Measurements from ENCODE around the gene ATP7A. TPM values are rescaled to one million over a fixed set of nuclear protein-coding genes. Genes with fewer than 3 reads are reported as not detected.

The ATP7A gene
- polyA plus RNA-seq, 1 of the 3 experiments (the other 2 are of a cell fraction): 1.7 TPM

GRCh38 chrX:77949840-77950239, 39.3 kb downstream of the ATP7A start (continued):
- no peak for TF ChIP-seq ELF1 (IDR thresholded peaks at IDR 0.05)
- TF ChIP-seq RCOR1 (IDR thresholded peaks at IDR 0.05; ENCODE audit: low read length): no peak
- TF ChIP-seq IRF3 (IDR thresholded peaks at IDR 0.05; ENCODE audit: low read depth, low read length): no peak

GRCh38 chrX:77952173-77952572, 41.7 kb downstream of the ATP7A start:
- CTCF ChIA-PET: no interaction called here
- H3K4me3 ChIP-seq (ENCODE audit: low read depth in 2 of 2, low read length in 1 of 2): no peak overlapping the region

More at GRCh38 chrX:77952173-77952572, 41.7 kb downstream of the ATP7A start:
- Histone ChIP-seq H2AFZ (ENCODE audit: low read depth) (no peak overlapping the region), H3F3A (replicated peaks; ENCODE audit: insufficient read depth) (peaks cover 7% of the 10 kb centered on the region), H3K9me2 (no peaks in the 10 kb centered on the region; the same call in 1 of the 2 replicates), H3K9ac (no peak overlapping the region), H4K20me1 (ENCODE audit: insufficient read depth) (no peaks in the 10 kb centered on the region; the same call in 1 of the 2 replicates), H3K4me2 (no peak overlapping the region), H3K27me3 (ENCODE audit: insufficient read depth) (no peaks in the 10 kb centered on the region; the same call in 1 of the 2 replicates), H3K27ac (ENCODE audit: low read depth in 2 of 2, low read length in 1 of 2) (no peak overlapping the region), H3K9me3 (no peaks in the 10 kb centered on the region), H3K36me3 (replicated peaks in 1 of 2; ENCODE audit: control insufficient read depth in 1 of 2, insufficient read depth in 2 of 2, low read length in 1 of 2) (no peaks in the 10 kb centered on the region), H3K79me2 (ENCODE audit: insufficient read depth) (no peaks in the 10 kb centered on the region; the same call in 1 of the 2 replicates), H3K4me1 (ENCODE audit: control insufficient read depth in 1 of 2, insufficient read depth in 2 of 2, low read depth in 1 of 2, low read length in 1 of 2) (peaks cover 0 to 5% of the 10 kb centered on the region in 2 experiments; a peak in 2 of 4 replicates)
- no peak for DNase-seq
- WGBS (ENCODE audit: low lambda C conversion rate): 31% methylated on average over 1 of the region's 1 CpG
- POLR2A ChIA-PET: no interaction called here
- TF ChIP-seq MXI1 (IDR thresholded peaks at IDR 0.05; ENCODE audit: low read depth, low read length): no peak
- TF ChIP-seq JUND (IDR thresholded peaks at IDR 0.05): no peak
- TF ChIP-seq PBX3 (IDR thresholded peaks at IDR 0.05): no peak
- TF ChIP-seq MAX (IDR thresholded peaks at IDR 0.05; ENCODE audit: low read depth): no peak
- no peak for TF ChIP-seq TCF12 (IDR thresholded peaks at IDR 0.05)
- no peak for TF ChIP-seq NFIC (IDR thresholded peaks at IDR 0.05; ENCODE audit: borderline replicate concordance)
- no peak for TF ChIP-seq USF1 (IDR thresholded peaks at IDR 0.05; ENCODE audit: borderline replicate concordance, low read depth)
- TF ChIP-seq ZBTB33 (IDR thresholded peaks at IDR 0.05; ENCODE audit: borderline replicate concordance, low read depth): no peak
- no peak for TF ChIP-seq RXRA (IDR thresholded peaks at IDR 0.05; ENCODE audit: borderline replicate concordance, low read depth)
- no peak for TF ChIP-seq RCOR1 (IDR thresholded peaks at IDR 0.05; ENCODE audit: low read length)
- no peak for TF ChIP-seq FOXJ3 (CRISPR knock-in tag; IDR thresholded peaks at IDR 0.05)
- no peak for TF ChIP-seq REST (IDR thresholded peaks at IDR 0.05; ENCODE audit: low read depth, low read length)
- no peak for TF ChIP-seq FOXM1 (IDR thresholded peaks at IDR 0.05; ENCODE audit: low read depth)
- TF ChIP-seq EP300 (IDR thresholded peaks at IDR 0.05; ENCODE audit: borderline replicate concordance in 1 of 2, low read depth in 1 of 2, low read length in 1 of 2): no peak
- TF ChIP-seq CHD2 (IDR thresholded peaks at IDR 0.05; ENCODE audit: low read length, partially characterized antibody): no peak
- TF ChIP-seq USF2 (IDR thresholded peaks at IDR 0.05; ENCODE audit: borderline replicate concordance, low read depth, low read length): no peak
- no peak for TF ChIP-seq IRF3 (IDR thresholded peaks at IDR 0.05; ENCODE audit: low read depth, low read length)
- TF ChIP-seq FOSL2 (IDR thresholded peaks at IDR 0.05; ENCODE audit: borderline replicate concordance, low read depth): no peak
- no peak for TF ChIP-seq GATA2 (CRISPR knock-in tag; IDR thresholded peaks at IDR 0.05)
